IPS-11a (cell line): ENCODE measurements around the gene AGGF1.
A peak's percentile ranks its signal among the peaks of the same experiment; 100 is the strongest.
"Not testable (repeated sequence)": the region's sequence is repeated elsewhere in the genome, so short reads cannot be mapped to it uniquely, and the experiment has no call there.

Source experiments
- H3K4me3 ChIP-seq: one replicate; pipeline ENCODE4 v1.5.1; 2013; ENCODE audit warnings: low read depth, low read length, control low read depth

Gene AGGF1

GRCh38 chr5:77083088-77083487 is 52.9 kb downstream of the AGGF1 start:
- H3K4me3 ChIP-seq = no peak overlapping the region

GRCh38 chr5:77086368-77086688 is 56.1 kb downstream of the AGGF1 start:
- peak overlapping the region; percentile 78 for H3K4me3 ChIP-seq

GRCh38 chr5:77086689-77087483 is 56.7 kb downstream of the AGGF1 start, which contains the start of gene ZBED3:
TSS of gene ZBED3 (minus strand) at chr5:77087285. CDS start at chr5:77077878, 9,407 bp downstream.
- H3K4me3 ChIP-seq = peak within 1 kb of the TSS; percentile 78

- peak overlapping the region; percentile 78 for H3K4me3 ChIP-seq
Measured at GRCh38 chr5:77087484-77088261, 57.5 kb downstream of the AGGF1 start.

GRCh38 chr5:77095189-77095588 is 65.0 kb downstream of the AGGF1 start:
- H3K4me3 ChIP-seq = no peak overlapping the region

GRCh38 chr5:77101298-77101697 is 71.1 kb downstream of the AGGF1 start:
- H3K4me3 ChIP-seq = no peak overlapping the region

GRCh38 chr5:77102549-77102948 is 72.3 kb downstream of the AGGF1 start:
- H3K4me3 ChIP-seq = no peak overlapping the region

GRCh38 chr5:77103457-77103856 is 73.3 kb downstream of the AGGF1 start:
- H3K4me3 ChIP-seq = no peak overlapping the region

- no peak overlapping the region for H3K4me3 ChIP-seq
Measured at GRCh38 chr5:77104813-77105212, 74.6 kb downstream of the AGGF1 start.

- H3K4me3 ChIP-seq = not testable (repeated sequence)
Measured at GRCh38 chr5:77107035-77107434, 76.8 kb downstream of the AGGF1 start.
